ENCODE results near the gene DUOXA2.
"Not testable (repeated sequence)": the region's sequence is repeated elsewhere in the genome, so short reads cannot be mapped to it uniquely, and the experiment has no call there.

DUOXA2 gene

DNA sequence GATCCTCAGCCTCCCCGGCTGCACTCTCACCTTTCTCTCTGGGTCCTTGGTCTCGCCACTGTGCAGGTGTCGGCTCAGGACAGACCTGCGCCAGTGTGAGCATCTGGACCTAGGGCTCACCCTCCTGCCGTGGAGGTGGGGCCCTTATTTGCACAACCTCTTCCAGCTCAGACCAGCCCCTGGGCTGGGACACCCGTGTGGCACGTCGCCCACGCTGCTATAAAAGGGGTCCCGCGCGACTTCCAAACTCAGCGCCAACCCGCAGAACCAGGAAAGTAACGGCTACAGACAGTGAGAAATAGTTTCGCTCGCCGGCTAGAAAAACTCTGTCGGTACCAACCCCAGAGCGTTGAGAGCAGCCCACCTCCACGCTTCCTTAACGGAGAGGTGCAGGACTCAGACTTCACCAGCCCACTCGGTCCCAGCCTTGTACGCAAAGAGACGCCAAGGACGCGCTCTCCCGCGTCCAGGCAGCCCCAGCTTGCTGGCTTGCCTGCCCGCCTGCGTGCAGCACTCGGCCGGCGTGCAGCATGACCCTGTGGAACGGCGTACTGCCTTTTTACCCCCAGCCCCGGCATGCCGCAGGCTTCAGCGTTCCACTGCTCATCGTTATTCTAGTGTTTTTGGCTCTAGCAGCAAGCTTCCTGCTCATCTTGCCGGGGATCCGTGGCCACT lies at the start of gene DUOXA2, which contains the start of gene DUOX2:
TSS of gene DUOXA2 (plus strand) at position 251 of the 675 bp plus-strand sequence. CDS start at position 531, 280 bp downstream.
TSS of gene DUOX2 (minus strand) at position 97 of the 675 bp plus-strand sequence. CDS start 761 bp downstream, outside the sequence.
- H3K27ac ChIP-seq (ENCODE audit: low read depth, low read length) = no peak within 1 kb of the TSS
- H3F3A ChIP-seq (ENCODE audit: insufficient read depth) = no peaks in the 10 kb centered on the region
- no peak within 1 kb of the TSS for H3K9ac ChIP-seq (ENCODE audit: low read length)
- H2AFZ ChIP-seq (ENCODE audit: low read depth, low read length, severe bottlenecking) = no peak within 1 kb of the TSS
- H3K4me2 ChIP-seq (ENCODE audit: low read depth, low read length, poor library complexity, severe bottlenecking) = peak within 1 kb of the TSS; percentile 17
- no peaks in the 10 kb centered on the region for H3K9me2 ChIP-seq (replicated peaks; ENCODE audit: insufficient read depth, low read length)
- no peak within 1 kb of the TSS for H3K4me3 ChIP-seq (ENCODE audit: insufficient read depth, low read length, poor library complexity, severe bottlenecking)
- TF ChIP-seq EZH2phosphoT487 (conservative IDR thresholded peaks at IDR 0.05; ENCODE audit: low read length) = no peak
- TF ChIP-seq, protein P1, sequence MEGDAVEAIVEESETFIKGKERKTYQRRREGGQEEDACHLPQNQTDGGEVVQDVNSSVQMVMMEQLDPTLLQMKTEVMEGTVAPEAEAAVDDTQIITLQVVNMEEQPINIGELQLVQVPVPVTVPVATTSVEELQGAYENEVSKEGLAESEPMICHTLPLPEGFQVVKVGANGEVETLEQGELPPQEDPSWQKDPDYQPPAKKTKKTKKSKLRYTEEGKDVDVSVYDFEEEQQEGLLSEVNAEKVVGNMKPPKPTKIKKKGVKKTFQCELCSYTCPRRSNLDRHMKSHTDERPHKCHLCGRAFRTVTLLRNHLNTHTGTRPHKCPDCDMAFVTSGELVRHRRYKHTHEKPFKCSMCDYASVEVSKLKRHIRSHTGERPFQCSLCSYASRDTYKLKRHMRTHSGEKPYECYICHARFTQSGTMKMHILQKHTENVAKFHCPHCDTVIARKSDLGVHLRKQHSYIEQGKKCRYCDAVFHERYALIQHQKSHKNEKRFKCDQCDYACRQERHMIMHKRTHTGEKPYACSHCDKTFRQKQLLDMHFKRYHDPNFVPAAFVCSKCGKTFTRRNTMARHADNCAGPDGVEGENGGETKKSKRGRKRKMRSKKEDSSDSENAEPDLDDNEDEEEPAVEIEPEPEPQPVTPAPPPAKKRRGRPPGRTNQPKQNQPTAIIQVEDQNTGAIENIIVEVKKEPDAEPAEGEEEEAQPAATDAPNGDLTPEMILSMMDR (IDR thresholded peaks at IDR 0.05; ENCODE audit: insufficient read depth, low read length, poor library complexity, severe bottlenecking) = no peak
- H3K27me3 ChIP-seq (ENCODE audit: low read length) = no peaks in the 10 kb centered on the region
- no peaks in the 10 kb centered on the region for H3K79me2 ChIP-seq (ENCODE audit: insufficient read depth, low read length)
- no peaks in the 10 kb centered on the region for H4K20me1 ChIP-seq (ENCODE audit: low read depth, low read length)
- H3K36me3 ChIP-seq (ENCODE audit: low read length) = no peaks in the 10 kb centered on the region
- H3K9me3 ChIP-seq (ENCODE audit: insufficient read depth, low read length) = no peaks in the 10 kb centered on the region

DNA sequence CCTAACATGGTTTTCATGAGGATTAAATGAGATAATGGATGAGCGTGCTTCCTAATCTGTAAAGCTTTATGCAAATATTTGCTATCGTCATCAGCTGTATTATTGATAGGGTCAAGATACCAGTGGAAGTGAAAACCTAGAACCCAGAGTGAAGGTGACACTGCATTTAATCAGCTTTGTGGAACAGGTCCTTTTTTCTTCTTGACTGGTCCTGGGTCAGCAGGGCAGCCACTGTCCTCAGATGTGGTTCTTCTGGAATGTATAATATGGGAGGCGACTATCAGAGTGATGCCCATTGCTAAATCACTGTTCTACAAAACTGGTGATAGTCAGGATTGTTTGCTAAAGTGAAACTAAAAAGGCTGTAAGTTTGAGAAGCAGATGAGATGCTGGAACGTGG lies 49.7 kb upstream of the DUOXA2 start:
- Histone ChIP-seq H3K27me3 (ENCODE audit: low read length) (no peaks in the 10 kb centered on the region), H3K9ac (ENCODE audit: low read length) (no peak overlapping the region), H3K36me3 (ENCODE audit: low read length) (no peaks in the 10 kb centered on the region), H3K27ac (ENCODE audit: low read depth, low read length) (no peak overlapping the region), H2AFZ (ENCODE audit: low read depth, low read length, severe bottlenecking) (no peak overlapping the region), H3K79me2 (ENCODE audit: insufficient read depth, low read length) (no peaks in the 10 kb centered on the region), H3K9me2 (replicated peaks; ENCODE audit: insufficient read depth, low read length) (no peaks in the 10 kb centered on the region), H3K4me3 (ENCODE audit: insufficient read depth, low read length, poor library complexity, severe bottlenecking) (no peak overlapping the region), H3F3A (ENCODE audit: insufficient read depth) (no peaks in the 10 kb centered on the region), H3K9me3 (ENCODE audit: insufficient read depth, low read length) (no peaks in the 10 kb centered on the region), H3K4me2 (ENCODE audit: low read depth, low read length, poor library complexity, severe bottlenecking) (no peak overlapping the region), H4K20me1 (ENCODE audit: low read depth, low read length) (no peaks in the 10 kb centered on the region)
- no peak for TF ChIP-seq EZH2phosphoT487 (conservative IDR thresholded peaks at IDR 0.05; ENCODE audit: low read length)
- TF ChIP-seq, protein P1 (IDR thresholded peaks at IDR 0.05; ENCODE audit: insufficient read depth, low read length, poor library complexity, severe bottlenecking) = no peak

DNA sequence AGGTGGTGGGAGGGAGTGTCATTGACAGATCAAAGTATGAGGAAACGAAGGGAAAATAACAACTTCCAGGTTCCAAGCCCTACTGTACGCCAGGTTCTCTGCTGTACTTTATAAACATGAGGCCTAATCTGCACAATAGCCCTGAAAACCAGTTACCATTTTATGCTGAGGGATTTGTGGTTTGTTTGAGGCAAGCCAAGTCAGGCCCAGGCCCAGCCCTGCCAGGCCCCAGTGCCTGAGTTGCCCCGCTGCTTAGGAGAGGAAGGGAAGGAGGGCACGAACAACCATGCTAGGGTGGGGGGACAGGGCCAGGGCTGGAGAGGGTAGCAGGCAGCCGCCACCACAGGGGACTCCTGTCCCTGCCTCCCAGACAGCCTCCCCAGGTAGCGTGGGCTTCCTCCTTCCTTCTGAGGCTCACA lies 44.2 kb upstream of the DUOXA2 start:
- H3K27me3 ChIP-seq (ENCODE audit: low read length); H2AFZ ChIP-seq (ENCODE audit: low read depth, low read length, severe bottlenecking); H3F3A ChIP-seq (ENCODE audit: insufficient read depth); H3K27ac ChIP-seq (ENCODE audit: low read depth, low read length); H3K9ac ChIP-seq (ENCODE audit: low read length); H3K4me3 ChIP-seq (ENCODE audit: insufficient read depth, low read length, poor library complexity, severe bottlenecking); H3K36me3 ChIP-seq (ENCODE audit: low read length); H3K4me2 ChIP-seq (ENCODE audit: low read depth, low read length, poor library complexity, severe bottlenecking); H3K79me2 ChIP-seq (ENCODE audit: insufficient read depth, low read length); H3K9me3 ChIP-seq (ENCODE audit: insufficient read depth, low read length); H4K20me1 ChIP-seq (ENCODE audit: low read depth, low read length); H3K9me2 ChIP-seq (replicated peaks; ENCODE audit: insufficient read depth, low read length): not testable (repeated sequence)

DNA sequence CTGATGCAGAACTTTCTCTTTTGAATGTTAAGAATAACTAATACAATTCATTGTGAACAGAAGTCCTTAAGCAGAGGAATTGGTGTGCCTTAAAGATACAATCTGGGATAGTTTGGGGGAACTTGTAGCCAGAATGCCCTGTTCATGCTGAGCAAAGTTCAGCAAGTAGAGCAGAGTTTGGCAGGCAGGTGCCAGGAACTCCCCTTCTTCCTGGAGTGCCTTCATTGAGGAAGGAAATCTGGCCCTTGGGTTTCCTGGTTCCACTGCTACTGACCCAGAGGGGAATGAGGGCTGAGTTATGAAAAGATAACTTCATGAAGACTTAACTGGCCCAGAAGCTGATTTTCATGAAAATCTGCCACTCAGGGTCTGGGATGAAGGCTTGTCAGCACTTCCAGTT lies 40.5 kb upstream of the DUOXA2 start:
- H3K79me2 ChIP-seq (ENCODE audit: insufficient read depth, low read length); H3K36me3 ChIP-seq (ENCODE audit: low read length); H3K9me2 ChIP-seq (replicated peaks; ENCODE audit: insufficient read depth, low read length); H2AFZ ChIP-seq (ENCODE audit: low read depth, low read length, severe bottlenecking); H4K20me1 ChIP-seq (ENCODE audit: low read depth, low read length); H3F3A ChIP-seq (ENCODE audit: insufficient read depth); H3K9me3 ChIP-seq (ENCODE audit: insufficient read depth, low read length); H3K4me3 ChIP-seq (ENCODE audit: insufficient read depth, low read length, poor library complexity, severe bottlenecking); H3K4me2 ChIP-seq (ENCODE audit: low read depth, low read length, poor library complexity, severe bottlenecking); H3K27me3 ChIP-seq (ENCODE audit: low read length); H3K27ac ChIP-seq (ENCODE audit: low read depth, low read length); H3K9ac ChIP-seq (ENCODE audit: low read length): not testable (repeated sequence)

DNA sequence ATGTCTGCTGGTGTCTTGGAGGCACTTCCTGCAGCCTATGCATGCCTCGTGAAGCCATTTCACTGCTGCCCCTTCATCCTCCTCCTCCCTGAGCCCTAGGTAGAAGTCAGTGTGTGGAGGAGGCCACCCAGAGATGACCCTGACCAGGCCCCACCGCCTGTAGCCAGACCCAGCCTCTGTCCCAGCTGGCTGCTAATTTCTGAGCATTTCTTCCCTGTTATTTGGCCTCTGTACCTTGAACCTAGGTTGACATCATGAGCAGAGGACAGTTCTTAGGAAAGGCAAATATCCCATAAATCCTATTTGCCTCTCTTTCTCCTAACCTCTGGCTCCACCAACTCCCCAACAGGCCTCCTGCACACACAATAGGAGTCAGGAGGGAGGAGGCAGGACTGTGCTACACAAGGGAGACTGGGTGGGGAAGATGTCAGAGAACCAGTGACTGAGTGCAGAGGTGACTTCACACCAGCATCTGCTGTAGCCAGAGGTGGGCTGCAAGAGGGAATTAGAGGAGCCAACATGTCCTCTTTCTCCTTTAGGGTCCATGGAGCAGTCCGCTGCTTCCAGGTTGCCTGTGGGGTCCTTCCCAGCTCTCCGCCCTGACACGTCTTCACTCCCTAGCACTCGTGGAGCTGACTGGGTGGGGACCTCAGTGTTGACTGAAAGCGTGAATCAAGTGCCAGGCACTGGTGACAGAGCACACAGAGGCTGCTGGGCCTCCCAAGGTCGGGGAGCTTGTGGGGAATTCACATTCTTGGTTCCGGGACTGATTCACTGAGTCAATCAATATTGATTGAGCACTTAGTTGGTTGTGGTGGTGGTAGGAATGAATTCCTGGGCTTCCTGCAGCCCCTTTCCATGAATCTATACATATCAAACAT lies 38.4 kb upstream of the DUOXA2 start:
- H3K79me2 ChIP-seq (ENCODE audit: insufficient read depth, low read length); H4K20me1 ChIP-seq (ENCODE audit: low read depth, low read length); H3K9me3 ChIP-seq (ENCODE audit: insufficient read depth, low read length); H3F3A ChIP-seq (ENCODE audit: insufficient read depth); H3K9me2 ChIP-seq (replicated peaks; ENCODE audit: insufficient read depth, low read length); H3K36me3 ChIP-seq (ENCODE audit: low read length); H3K27me3 ChIP-seq (ENCODE audit: low read length); H2AFZ ChIP-seq (ENCODE audit: low read depth, low read length, severe bottlenecking); H3K27ac ChIP-seq (ENCODE audit: low read depth, low read length); H3K4me3 ChIP-seq (ENCODE audit: insufficient read depth, low read length, poor library complexity, severe bottlenecking); H3K4me2 ChIP-seq (ENCODE audit: low read depth, low read length, poor library complexity, severe bottlenecking); H3K9ac ChIP-seq (ENCODE audit: low read length): not testable (repeated sequence)

DNA sequence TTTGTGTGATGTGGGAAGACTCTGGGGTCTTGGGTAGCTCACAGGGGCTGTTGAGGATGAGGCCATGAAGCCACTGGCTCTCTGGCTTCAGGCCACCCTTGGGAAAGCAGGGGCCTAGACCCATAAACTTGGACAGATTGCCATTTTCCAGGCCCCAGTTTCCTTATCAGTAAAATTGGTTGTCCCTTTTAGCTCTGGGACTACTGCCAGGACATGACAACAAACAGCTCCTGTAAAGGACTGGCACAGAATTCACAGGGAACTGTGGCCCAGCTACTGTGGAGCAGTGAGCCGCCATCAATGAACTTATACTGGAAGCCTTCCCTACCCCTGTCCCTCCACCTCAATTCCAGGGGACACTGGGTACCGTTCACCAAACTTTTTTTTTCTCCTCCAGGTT lies 36.7 kb upstream of the DUOXA2 start:
- not testable (repeated sequence) for H3K36me3 ChIP-seq (ENCODE audit: low read length); H3K79me2 ChIP-seq (ENCODE audit: insufficient read depth, low read length); H3K4me3 ChIP-seq (ENCODE audit: insufficient read depth, low read length, poor library complexity, severe bottlenecking); H3K27ac ChIP-seq (ENCODE audit: low read depth, low read length); H3K4me2 ChIP-seq (ENCODE audit: low read depth, low read length, poor library complexity, severe bottlenecking); H3K27me3 ChIP-seq (ENCODE audit: low read length); H3F3A ChIP-seq (ENCODE audit: insufficient read depth); H4K20me1 ChIP-seq (ENCODE audit: low read depth, low read length); H3K9ac ChIP-seq (ENCODE audit: low read length); H3K9me3 ChIP-seq (ENCODE audit: insufficient read depth, low read length); H3K9me2 ChIP-seq (replicated peaks; ENCODE audit: insufficient read depth, low read length); H2AFZ ChIP-seq (ENCODE audit: low read depth, low read length, severe bottlenecking)

Measured in SU-DHL-6 (cell line).